OCI-LY7 (cell line): ENCODE data around the gene PROM2.

Experiments
- EZH2phosphoT487 ChIP-seq: fragments of 200-600 bp; sonication (generic); IDR thresholded peaks from 2 replicates; pipeline ENCODE4 v1.6.1; 2018; ENCODE audit warnings: low read depth, borderline replicate concordance, mild to moderate bottlenecking, mixed run types, antibody characterized with exemption, low read length, moderate library complexity, mixed read lengths
- TF ChIP-seq, protein P1 (sequence below): fragments of 200-600 bp; sonication (generic); conservative IDR thresholded peaks from 2 replicates; pipeline ENCODE4 v1.5.1; 2014; ENCODE audit warnings: mild to moderate bottlenecking, antibody characterized with exemption, low read length, moderate library complexity, mixed read lengths

DNA sequence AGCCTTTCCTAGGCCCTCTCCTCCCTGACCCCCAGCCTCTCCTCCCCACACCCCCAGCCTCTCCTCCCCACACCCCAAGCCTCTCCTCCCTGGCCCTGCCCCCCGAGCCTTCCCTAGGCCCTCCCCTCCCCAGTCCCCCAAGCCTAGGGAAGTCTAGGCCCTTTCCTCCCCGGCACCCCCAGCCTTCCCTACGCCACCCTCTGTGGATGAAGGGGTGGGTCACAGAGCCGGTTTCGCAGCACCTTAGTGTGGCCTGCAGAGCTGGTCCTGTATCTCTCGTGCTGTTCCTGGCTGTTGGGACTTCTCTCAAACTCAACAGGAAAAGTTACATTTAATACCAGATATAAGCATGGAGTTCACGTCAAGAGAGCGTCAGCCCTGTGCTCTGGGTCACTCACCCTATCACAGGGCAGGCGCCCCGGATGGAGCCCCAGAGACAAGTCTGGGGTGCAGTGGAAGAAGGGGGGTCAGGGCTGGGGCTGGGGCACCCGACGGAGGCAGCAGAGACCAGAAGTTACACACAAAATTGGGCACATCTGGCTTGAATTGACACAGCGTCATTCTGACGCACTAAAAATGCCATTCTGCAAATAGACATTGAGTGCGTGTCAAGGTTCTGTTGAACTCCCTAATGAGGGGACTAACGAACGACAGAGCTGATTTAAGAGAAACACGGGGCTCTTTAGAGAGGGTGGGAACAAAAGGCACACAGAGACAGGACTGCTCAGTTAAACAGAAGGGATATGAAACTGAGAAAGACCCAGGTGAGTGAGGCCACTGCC, 46.9 kb downstream of the PROM2 start:
- TF ChIP-seq, protein P1, sequence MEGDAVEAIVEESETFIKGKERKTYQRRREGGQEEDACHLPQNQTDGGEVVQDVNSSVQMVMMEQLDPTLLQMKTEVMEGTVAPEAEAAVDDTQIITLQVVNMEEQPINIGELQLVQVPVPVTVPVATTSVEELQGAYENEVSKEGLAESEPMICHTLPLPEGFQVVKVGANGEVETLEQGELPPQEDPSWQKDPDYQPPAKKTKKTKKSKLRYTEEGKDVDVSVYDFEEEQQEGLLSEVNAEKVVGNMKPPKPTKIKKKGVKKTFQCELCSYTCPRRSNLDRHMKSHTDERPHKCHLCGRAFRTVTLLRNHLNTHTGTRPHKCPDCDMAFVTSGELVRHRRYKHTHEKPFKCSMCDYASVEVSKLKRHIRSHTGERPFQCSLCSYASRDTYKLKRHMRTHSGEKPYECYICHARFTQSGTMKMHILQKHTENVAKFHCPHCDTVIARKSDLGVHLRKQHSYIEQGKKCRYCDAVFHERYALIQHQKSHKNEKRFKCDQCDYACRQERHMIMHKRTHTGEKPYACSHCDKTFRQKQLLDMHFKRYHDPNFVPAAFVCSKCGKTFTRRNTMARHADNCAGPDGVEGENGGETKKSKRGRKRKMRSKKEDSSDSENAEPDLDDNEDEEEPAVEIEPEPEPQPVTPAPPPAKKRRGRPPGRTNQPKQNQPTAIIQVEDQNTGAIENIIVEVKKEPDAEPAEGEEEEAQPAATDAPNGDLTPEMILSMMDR = no peak
- no peak for TF ChIP-seq EZH2phosphoT487
